Activated CD4-positive, alpha-beta T cell treated with anti-CD3 and anti-CD28 coated beads for 36 hours (primary cell): ENCODE data around the gene ASMTL. TPM values are rescaled to one million over a fixed set of nuclear protein-coding genes. Genes with fewer than 3 reads are reported as not detected.
"Not testable (repeated sequence)": the region's sequence is repeated elsewhere in the genome, so short reads cannot be mapped to it uniquely, and the experiment has no call there.

Experiments used
- ATAC-seq: fragments of 200-7000 bp; cut with Tn5 transposase; one replicate; pipeline ENCODE4 v1.10.0; 2021; ENCODE audit warnings: mild to moderate bottlenecking, moderate library complexity
- CTCF ChIA-PET: fragments of 350-600 bp; sonication (Branson Sonifier 250); formaldehyde crosslinking; loops from one replicate; lab custom pipeline; 2021; ENCODE audit warnings: antibody characterized with exemption; lab: Charles Lee
- POLR2A ChIA-PET: fragments of 350-600 bp; sonication (Branson Sonifier 250); formaldehyde crosslinking; loops from one replicate; lab custom pipeline; 2021; ENCODE audit warnings: antibody characterized with exemption, inconsistent platforms; lab: Charles Lee
- DNase-seq: peaks from one replicate; pipeline ENCODE4 v3.0.0-alpha.2; 2020
- H3K27ac Mint-ChIP-seq: one replicate; pipeline ENCODE4 v1.8.0; 2021; ENCODE audit warnings: mixed read lengths
- H3K27me3 Mint-ChIP-seq: one replicate; pipeline ENCODE4 v1.8.0; 2021; ENCODE audit warnings: mixed read lengths
- H3K36me3 Mint-ChIP-seq: one replicate; pipeline ENCODE4 v1.8.0; 2021; ENCODE audit warnings: low read depth, mixed read lengths
- H3K4me1 Mint-ChIP-seq: one replicate; pipeline ENCODE4 v1.8.0; 2021; ENCODE audit warnings: mixed read lengths
- H3K4me3 Mint-ChIP-seq: one replicate; pipeline ENCODE4 v1.8.0; 2021; ENCODE audit warnings: mild to moderate bottlenecking, moderate library complexity, mixed read lengths
- H3K9me3 Mint-ChIP-seq: one replicate; pipeline ENCODE4 v1.8.0; 2021; ENCODE audit warnings: low read depth, mixed read lengths
- intact Hi-C, 2 experiments: fragments of 100-400 bp; cut with DNase I in 1 of 2; cut with micrococcal nuclease in 1 of 2; formaldehyde crosslinking; loops; one replicate each; pipeline versions ENCODE4 v1.14.2 to v1.15.1; 2022 to 2024; cut with DNase I, micrococcal nuclease
- total RNA-seq, 2 experiments: library from RNA; stranded (reverse); gene quantifications; one replicate each; pipeline ENCODE4 v1.2.3, GENCODE V29; 2021

The ASMTL gene
- total RNA-seq, 2 experiments from 2014 or later = 33.9 to 38.3 TPM

DNA sequence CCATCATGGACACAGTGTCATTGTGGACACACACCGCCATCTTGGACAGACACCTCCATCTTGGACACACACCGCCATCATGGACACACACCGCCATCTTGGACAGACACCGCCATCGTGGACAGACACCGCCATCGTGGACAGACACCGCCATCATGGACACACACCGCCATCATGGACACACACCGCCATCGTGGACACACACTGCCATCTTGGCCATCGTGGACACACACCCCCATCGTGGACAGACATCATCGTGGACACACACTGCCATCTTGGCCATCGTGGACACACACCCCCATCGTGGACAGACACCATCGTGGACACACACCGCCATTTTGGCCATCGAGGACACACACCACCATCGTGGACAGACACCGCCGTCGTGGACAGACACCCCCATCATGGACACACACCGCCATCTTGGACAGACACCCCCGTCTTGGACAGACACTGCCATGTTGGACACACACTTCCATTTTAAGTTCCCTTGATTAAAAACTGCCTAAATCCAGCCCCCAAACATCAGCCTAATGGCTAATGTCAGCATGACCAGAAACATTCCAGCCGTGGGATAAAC is 9.1 kb downstream of the ASMTL start:
- CTCF ChIA-PET = no interaction called here
- Mint-ChIP-seq H3K4me3 (no peak overlapping the region), H3K4me1 (no peaks in the 10 kb centered on the region), H3K27ac (no peak overlapping the region), H3K36me3 (peaks cover 64% of the 10 kb centered on the region), H3K9me3 (peaks cover 36% of the 10 kb centered on the region), H3K27me3 (no peaks in the 10 kb centered on the region)
- intact Hi-C loops = no loop called here
- POLR2A ChIA-PET = no interaction called here
- no peak for DNase-seq
- no peak for ATAC-seq

DNA sequence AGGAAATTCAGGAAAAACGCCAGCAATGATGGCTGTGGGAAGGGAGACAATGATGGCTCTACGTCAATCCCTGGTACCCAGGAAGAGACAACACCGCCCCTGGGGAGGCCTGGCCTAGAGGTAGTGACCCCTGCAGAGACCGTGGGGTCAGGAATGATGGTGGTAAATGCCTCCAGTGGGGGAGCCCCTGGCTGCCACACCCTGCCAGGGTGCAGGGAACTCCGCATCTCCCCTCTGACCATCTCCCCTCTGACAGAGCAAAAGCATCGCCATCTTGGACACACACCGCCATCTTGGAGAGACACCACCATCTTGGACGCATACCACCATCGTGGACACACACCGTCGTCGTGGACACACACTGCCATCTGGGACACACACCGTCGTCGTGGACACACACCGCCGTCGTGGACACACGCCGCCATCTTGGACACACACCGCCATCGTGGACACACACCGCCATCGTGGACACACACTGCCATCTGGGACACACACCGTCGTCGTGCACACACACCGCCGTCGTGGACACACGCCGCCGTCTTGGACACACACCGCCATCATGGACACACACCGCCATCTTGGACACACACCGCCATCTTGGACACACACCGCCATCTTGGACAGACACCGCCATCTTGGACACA is 9.9 kb downstream of the ASMTL start:
- POLR2A ChIA-PET = no interaction called here
- H3K4me1 Mint-ChIP-seq = no peaks in the 10 kb centered on the region
- H3K36me3 Mint-ChIP-seq = peaks cover 64% of the 10 kb centered on the region
- peak; percentile 4 for DNase-seq
- no peaks in the 10 kb centered on the region for H3K27me3 Mint-ChIP-seq
- CTCF ChIA-PET = no interaction called here
- no peak for ATAC-seq
- intact Hi-C loops = no loop called here
- H3K4me3 Mint-ChIP-seq = no peak overlapping the region
- peaks cover 30% of the 10 kb centered on the region for H3K9me3 Mint-ChIP-seq
- H3K27ac Mint-ChIP-seq = no peak overlapping the region

DNA sequence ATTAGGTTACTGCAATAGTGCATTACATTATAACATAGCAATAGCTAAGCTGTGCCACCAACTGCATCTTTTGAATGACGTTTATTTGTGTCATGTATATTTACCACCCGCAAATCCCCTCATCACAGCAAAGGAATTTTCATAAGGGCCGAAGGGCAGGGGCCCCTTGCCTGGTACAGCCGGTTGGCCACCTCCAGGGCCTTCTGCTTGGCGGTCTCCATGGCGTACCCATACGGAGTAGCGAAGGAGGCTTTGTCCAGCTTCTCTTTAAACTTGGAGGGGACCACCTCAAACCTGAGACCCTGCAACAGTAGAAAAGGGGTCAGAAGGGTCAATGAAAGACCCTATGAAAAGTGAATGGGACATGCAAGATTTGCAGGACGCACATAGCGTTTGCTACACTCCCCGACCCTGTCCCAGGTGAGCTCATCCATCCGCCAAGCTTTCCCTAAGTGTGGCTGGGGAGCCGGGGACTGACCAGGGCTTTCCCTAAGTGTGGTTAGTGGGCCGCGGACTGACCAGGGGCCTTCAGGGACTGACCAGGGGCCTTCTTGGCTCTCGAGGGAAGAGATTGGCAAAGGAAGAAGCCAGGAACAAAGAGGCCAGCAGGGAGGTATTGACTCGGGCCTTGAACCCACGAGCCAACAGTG is 10.6 kb downstream of the ASMTL start:
- Mint-ChIP-seq H3K27me3 (no peaks in the 10 kb centered on the region), H3K36me3 (peaks cover 64% of the 10 kb centered on the region), H3K9me3 (peaks cover 22% of the 10 kb centered on the region), H3K4me3 (no peak overlapping the region), H3K4me1 (no peaks in the 10 kb centered on the region), H3K27ac (no peak overlapping the region)
- POLR2A ChIA-PET = no interaction called here
- DNase-seq = no peak
- CTCF ChIA-PET = no interaction called here
- no peak for ATAC-seq
- intact Hi-C loops = no loop called here

DNA sequence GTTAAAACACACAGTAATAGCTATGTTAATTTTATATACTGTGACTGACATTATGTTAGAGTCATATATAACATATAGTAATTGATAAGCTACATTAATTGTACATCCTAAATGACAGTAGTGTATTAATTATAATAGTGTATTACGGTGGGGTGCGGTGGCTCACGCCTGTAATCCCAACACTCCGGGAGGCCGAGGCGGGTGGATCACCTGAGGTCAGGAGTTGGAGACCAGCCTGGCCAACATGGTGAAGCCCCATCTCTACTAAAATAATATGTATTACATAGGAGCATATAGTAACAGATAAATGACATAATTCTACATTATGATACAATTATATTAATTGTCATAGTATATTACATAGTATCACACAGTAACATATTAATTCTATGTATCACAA is 12.2 kb downstream of the ASMTL start:
- ATAC-seq (no peak), DNase-seq (no peak)
- ChIA-PET POLR2A (no interaction called here), CTCF (no interaction called here)
- Mint-ChIP-seq H3K4me1 (no peaks in the 10 kb centered on the region), H3K36me3 (peaks cover 70% of the 10 kb centered on the region), H3K9me3 (peaks cover 16% of the 10 kb centered on the region), H3K27ac (no peak overlapping the region), H3K27me3 (no peaks in the 10 kb centered on the region), H3K4me3 (no peak overlapping the region)
- intact Hi-C loops = no loop called here

DNA sequence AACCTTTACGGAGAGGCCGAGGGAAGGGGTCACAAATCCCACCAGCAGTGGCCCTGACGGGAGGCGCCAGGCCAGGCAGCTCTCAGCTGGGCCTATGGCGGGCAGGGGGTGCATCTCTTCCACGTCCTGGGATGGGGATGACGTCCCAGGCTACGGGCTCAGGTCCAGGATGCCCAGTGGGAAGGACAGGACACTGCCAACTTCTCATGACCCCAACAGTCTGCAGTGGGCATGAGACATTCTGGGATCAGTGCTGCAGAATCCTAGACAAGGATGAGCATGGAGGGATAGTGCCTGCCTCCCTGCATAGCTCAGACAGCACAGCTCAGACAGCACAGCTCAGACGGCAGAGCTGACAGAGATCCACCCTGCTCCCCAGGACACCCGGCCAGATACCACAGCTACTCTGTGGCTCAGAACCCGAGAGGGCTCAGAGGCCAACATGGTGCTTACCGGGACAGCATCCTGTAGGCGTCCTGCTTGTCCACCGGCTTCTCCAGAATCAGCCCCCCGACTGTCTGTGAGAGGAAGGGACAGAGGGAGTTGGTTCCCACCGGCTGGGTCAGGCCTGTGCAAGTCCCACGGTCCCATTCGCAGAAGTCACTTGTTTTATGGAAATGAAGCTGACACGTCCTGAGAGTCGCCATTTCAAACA is 17.3 kb downstream of the ASMTL start:
- no peaks in the 10 kb centered on the region for H3K4me1 Mint-ChIP-seq
- no peak overlapping the region for H3K27ac Mint-ChIP-seq
- ChIA-PET CTCF (no interaction called here), POLR2A (no interaction called here)
- ATAC-seq (no peak), DNase-seq (no peak)
- no peak overlapping the region for H3K4me3 Mint-ChIP-seq
- H3K36me3 Mint-ChIP-seq = peaks cover 45% of the 10 kb centered on the region
- H3K27me3 Mint-ChIP-seq = no peaks in the 10 kb centered on the region
- intact Hi-C loops = no loop called here
- no peaks in the 10 kb centered on the region for H3K9me3 Mint-ChIP-seq

DNA sequence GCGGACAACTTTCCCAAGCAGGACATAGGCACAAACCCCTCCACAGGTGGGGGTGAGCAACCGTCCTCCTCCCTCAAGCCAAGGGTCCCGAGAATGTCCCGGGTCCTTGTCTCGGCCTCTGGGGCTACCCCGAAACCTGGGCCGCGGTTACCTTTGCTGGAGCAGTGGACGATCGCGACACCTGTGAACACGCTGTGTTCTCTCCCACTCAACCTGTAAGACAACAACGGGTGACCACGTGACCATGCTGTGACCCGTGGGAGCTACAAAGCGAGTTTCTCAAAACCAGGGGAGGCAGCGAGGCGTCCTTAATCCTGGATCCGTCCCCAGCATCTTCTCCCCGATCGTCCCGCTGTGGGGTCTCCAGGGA is 17.9 kb downstream of the ASMTL start:
- no peaks in the 10 kb centered on the region for H3K9me3 Mint-ChIP-seq
- H3K36me3 Mint-ChIP-seq = peaks cover 44% of the 10 kb centered on the region
- no peak overlapping the region for H3K4me3 Mint-ChIP-seq
- H3K4me1 Mint-ChIP-seq = no peaks in the 10 kb centered on the region
- ChIA-PET CTCF (no interaction called here), POLR2A (no interaction called here)
- no peak overlapping the region for H3K27ac Mint-ChIP-seq
- DNase-seq (peak; percentile 4), ATAC-seq (no peak)
- intact Hi-C loops = no loop called here
- no peaks in the 10 kb centered on the region for H3K27me3 Mint-ChIP-seq

DNA sequence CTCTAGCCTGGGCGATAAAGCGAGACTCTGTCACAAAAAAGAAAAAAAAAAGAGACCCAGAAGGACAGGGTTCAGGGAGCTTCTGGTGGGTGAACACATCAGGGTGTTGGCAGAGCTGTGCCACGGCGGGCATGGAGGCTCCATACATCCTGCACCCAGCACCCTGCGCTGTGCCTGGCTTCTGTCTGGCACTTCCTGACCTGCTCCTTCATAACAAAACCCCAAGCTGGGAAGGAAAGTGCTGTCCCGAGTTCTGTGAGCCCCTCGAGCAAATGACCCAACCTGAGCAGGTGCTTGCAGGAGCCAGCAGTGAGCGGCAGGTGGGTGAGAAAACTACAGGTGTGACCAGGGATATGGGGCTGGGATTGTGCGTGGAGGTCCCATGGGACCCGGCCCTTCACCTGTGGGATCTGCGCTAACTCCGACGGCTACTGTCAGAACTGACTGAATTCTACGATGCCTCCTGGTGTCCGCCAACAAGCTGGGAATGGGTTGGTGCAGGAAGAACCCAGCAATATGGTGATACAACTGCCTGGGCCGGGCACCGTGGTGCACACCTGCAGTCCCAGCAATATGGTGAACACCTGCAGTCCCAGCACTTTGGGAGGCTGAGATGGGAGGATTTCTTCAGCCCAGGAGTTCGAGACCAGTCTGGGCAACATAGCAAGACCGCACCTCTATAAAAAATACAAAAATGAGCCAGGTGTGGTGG is 18.9 kb downstream of the ASMTL start:
- H3K36me3 Mint-ChIP-seq = peaks cover 39% of the 10 kb centered on the region
- H3K27ac Mint-ChIP-seq = no peak overlapping the region
- no peaks in the 10 kb centered on the region for H3K9me3 Mint-ChIP-seq
- CTCF ChIA-PET = no interaction called here
- no peak overlapping the region for H3K4me3 Mint-ChIP-seq
- H3K27me3 Mint-ChIP-seq = no peaks in the 10 kb centered on the region
- no peaks in the 10 kb centered on the region for H3K4me1 Mint-ChIP-seq
- ATAC-seq (no peak), DNase-seq (peak; percentile 2)
- intact Hi-C loops = no loop called here
- POLR2A ChIA-PET = no interaction called here

DNA sequence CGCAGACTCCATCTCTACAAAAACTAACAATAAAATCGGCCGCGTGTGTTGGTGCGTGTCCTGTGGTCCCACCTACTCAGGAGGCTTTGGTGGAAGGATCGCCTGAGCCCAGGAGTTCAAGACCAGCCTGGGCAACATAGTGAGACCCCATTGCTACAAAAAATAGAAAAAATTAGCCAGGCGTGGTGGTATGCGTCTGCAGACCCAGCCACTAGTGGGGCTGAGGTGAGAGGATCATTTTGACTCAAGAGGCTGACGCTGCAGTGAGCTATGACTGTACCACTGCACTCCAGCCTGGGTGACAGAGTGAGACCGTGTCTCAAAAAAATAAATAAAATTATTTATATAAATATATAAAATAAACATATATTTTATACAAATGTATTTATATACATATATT is 22.3 kb downstream of the ASMTL start:
- Mint-ChIP-seq H3K27ac (no peak overlapping the region), H3K27me3 (no peaks in the 10 kb centered on the region), H3K36me3 (peaks cover 16% of the 10 kb centered on the region), H3K4me3 (no peak overlapping the region), H3K9me3 (no peaks in the 10 kb centered on the region), H3K4me1 (no peaks in the 10 kb centered on the region)
- intact Hi-C loops = no loop called here
- ChIA-PET POLR2A (no interaction called here), CTCF (no interaction called here)
- peak; percentile 68 for ATAC-seq
- peak; percentile 47 for DNase-seq

DNA sequence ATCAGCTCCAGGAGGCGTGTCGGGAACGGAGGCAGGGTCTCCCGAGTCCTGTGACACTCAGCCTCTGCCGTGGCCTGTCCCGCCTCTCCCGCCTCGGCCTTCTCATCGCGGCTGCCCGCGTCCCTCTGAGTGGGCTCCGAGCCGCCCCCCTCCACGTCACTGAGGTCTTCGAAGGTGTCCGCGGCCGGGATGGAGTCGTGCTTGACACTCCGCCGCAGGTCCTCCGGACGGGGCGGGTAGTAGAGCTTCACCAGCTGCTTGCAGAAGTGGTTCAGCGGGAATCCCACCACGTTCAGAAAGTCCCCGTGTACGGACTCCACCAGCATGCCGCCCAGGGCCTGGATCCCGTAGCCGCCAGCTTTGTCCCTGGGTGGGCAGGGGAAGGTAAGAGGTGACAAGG is 25.0 kb downstream of the ASMTL start:
- intact Hi-C loops = no loop called here
- H3K4me3 Mint-ChIP-seq = no peak overlapping the region
- no peak for ATAC-seq
- peaks cover 13% of the 10 kb centered on the region for H3K9me3 Mint-ChIP-seq
- H3K36me3 Mint-ChIP-seq = peaks cover 38% of the 10 kb centered on the region
- no peaks in the 10 kb centered on the region for H3K4me1 Mint-ChIP-seq
- CTCF ChIA-PET = no interaction called here
- no peaks in the 10 kb centered on the region for H3K27me3 Mint-ChIP-seq
- H3K27ac Mint-ChIP-seq = no peak overlapping the region
- DNase-seq = no peak
- POLR2A ChIA-PET = no interaction called here

DNA sequence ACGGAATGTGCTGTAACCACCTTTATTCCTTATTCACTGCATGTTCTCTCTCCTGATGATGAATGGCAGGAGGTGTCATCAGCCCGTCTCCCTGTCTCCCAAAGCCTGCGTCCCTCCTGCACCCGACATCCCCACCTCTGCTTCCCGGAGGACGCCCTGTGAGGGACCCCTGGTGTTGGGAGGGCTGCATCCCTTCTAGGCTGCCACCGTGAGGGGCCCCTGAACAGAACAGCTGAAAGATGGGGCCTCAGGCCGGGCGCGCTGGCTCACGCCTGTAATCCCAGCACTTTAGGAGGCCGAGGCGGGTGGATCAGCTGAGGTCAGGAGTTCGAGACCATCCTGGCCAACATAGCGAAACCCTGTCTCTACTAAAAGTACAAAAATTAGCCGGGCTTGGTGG is 26.4 kb downstream of the ASMTL start:
- Mint-ChIP-seq H3K9me3 (peaks cover 22% of the 10 kb centered on the region), H3K36me3 (peaks cover 48% of the 10 kb centered on the region)
- CTCF ChIA-PET, H3K27me3 Mint-ChIP-seq, H3K4me1 Mint-ChIP-seq, DNase-seq, ATAC-seq, H3K4me3 Mint-ChIP-seq, H3K27ac Mint-ChIP-seq, POLR2A ChIA-PET, intact Hi-C loops: not testable (repeated sequence)

DNA sequence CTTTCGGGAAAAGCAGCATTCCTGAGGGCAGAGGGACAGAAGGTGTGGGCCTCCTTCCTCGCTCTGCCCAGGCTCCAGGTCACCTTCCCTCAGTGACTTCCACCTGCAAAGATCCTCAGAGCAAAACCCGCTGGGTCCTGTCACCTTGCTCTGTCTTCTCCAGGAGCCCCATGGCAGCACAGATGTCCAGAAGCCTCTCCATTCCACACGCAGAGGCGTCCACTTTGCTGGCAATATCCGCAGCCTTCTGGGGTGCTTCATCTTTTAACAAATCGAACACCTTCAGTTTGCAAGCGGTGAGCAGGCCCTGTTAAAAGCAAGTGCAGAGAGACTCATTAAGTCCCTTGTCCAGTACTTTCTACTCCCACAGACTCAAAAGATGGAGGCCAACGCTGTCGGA is 27.3 kb downstream of the ASMTL start:
- ChIA-PET CTCF (no interaction called here), POLR2A (no interaction called here)
- no peak overlapping the region for H3K27ac Mint-ChIP-seq
- H3K27me3 Mint-ChIP-seq = no peaks in the 10 kb centered on the region
- no peaks in the 10 kb centered on the region for H3K4me1 Mint-ChIP-seq
- DNase-seq (no peak), ATAC-seq (no peak)
- peaks cover 22% of the 10 kb centered on the region for H3K9me3 Mint-ChIP-seq
- H3K4me3 Mint-ChIP-seq = no peak overlapping the region
- intact Hi-C loops = no loop called here
- H3K36me3 Mint-ChIP-seq = peaks cover 55% of the 10 kb centered on the region
